HCT116 (cell line): ENCODE measurements around the gene SORBS1. TPM values are rescaled to one million over a fixed set of nuclear protein-coding genes. Genes with fewer than 3 reads are reported as not detected.

Source experiments
- ATAC-seq: fragments of 200-7000 bp; cut with Tn5 transposase; 2 replicates; pipeline ENCODE4 v1.9.1; 2020; ENCODE audit warnings: mild to moderate bottlenecking, moderate library complexity
- BruUV-seq: library from RNA; stranded (reverse); fragments of 400-500 nt; replicated peaks from 2 replicates; lab custom pipeline; 2021; lab: Mats Ljungman, UMichigan
- CTCF ChIA-PET: fragments of 300-600 bp; sonication (Branson Sonifier 250); formaldehyde crosslinking; loops from one replicate; lab custom pipeline; 2021; ENCODE audit warnings: antibody characterized with exemption; lab: Charles Lee
- POLR2A ChIA-PET: fragments of 300-600, 350-600 bp; sonication (Branson Sonifier 250); formaldehyde crosslinking; loops from one replicate; lab custom pipeline; 2021; ENCODE audit warnings: antibody characterized with exemption; lab: Charles Lee
- RAD21 ChIA-PET, 2 experiments: fragments of 300-600 bp; sonication (Branson Sonifier 250); formaldehyde crosslinking; loops; one replicate each; lab custom pipeline; 2023; ENCODE audit warnings: low total read pairs in 2 of 2; ENCODE audit not compliant: uncharacterized antibody in 2 of 2, unreplicated experiment in 2 of 2, low non-redundant PET in 1 of 2; lab: Charles Lee
- DNase-seq: peaks from one replicate; pipeline ENCODE4 v3.0.0-alpha.2; 2010; ENCODE audit warnings: low read depth, low spot score
- H2AFZ ChIP-seq: fragments of 200-600 bp; shearing (Covaris generic), sonication (generic); 2 replicates; pipeline ENCODE4 v1.6.1; 2017; ENCODE audit warnings: low read depth, mixed run types, mixed read lengths, antibody characterized with exemption, low read length; ENCODE audit not compliant: poor library complexity, severe bottlenecking
- H3K27ac ChIP-seq: 2 replicates; pipeline ENCODE4 v1.5.1; 2012; ENCODE audit warnings: low read depth, low read length
- H3K27me3 ChIP-seq: fragments of 200-600 bp; sonication (generic); 2 replicates; pipeline ENCODE4 v1.6.1; 2016; ENCODE audit warnings: mixed run types, low read length, mixed read lengths; ENCODE audit not compliant: insufficient read depth
- H3K36me3 ChIP-seq, 2 experiments: fragments of 200-500 bp in 1 of 2; fragments of 200-600 bp in 1 of 2; sonication (Bioruptor generic) in 1 of 2; sonication (generic) in 1 of 2; 2 replicates each; pipeline versions ENCODE4 v1.5.1 to v1.6.1; 2014 to 2016; ENCODE audit warnings: low read length in 2 of 2, inconsistent platforms in 1 of 2, mixed read lengths in 1 of 2, mixed run types in 1 of 2; ENCODE audit not compliant: insufficient read depth in 2 of 2, control insufficient read depth in 1 of 2
- H3K4me1 ChIP-seq, 2 experiments: fragments of 200-600 bp in 1 of 2; sonication (generic) in 1 of 2; 2 replicates each; pipeline versions ENCODE4 v1.5.1 to v1.6.1; 2012 to 2017; ENCODE audit warnings: low read length in 2 of 2, inconsistent platforms in 1 of 2, mild to moderate bottlenecking in 1 of 2, mixed read lengths in 1 of 2, mixed run types in 1 of 2, moderate library complexity in 1 of 2; ENCODE audit not compliant: insufficient read depth in 2 of 2, control insufficient read depth in 1 of 2
- H3K4me2 ChIP-seq: fragments of 200-600 bp; sonication (generic); 2 replicates; pipeline ENCODE4 v1.6.1; 2017; ENCODE audit warnings: mixed run types, low read length, mixed read lengths
- H3K4me3 ChIP-seq, 2 experiments: fragments of 200-600 bp in 1 of 2; sonication (generic) in 1 of 2; replicated peaks in 1 of 2; 2 replicates each; pipeline ENCODE4 v1.5.1; 2011 to 2016; ENCODE audit warnings: low read length in 2 of 2, control low read depth in 1 of 2, low read depth in 1 of 2, mild to moderate bottlenecking in 1 of 2, mixed read lengths in 1 of 2, mixed run types in 1 of 2
- H3K79me2 ChIP-seq: fragments of 200-600 bp; sonication (generic); 2 replicates; pipeline ENCODE4 v1.6.1; 2017; ENCODE audit warnings: mild to moderate bottlenecking, mixed run types, low read length, moderate library complexity, mixed read lengths; ENCODE audit not compliant: insufficient read depth
- H3K9ac ChIP-seq: fragments of 200-600 bp; sonication (generic); 2 replicates; pipeline ENCODE4 v1.6.1; 2016; ENCODE audit warnings: low read length, mixed read lengths
- H3K9me2 ChIP-seq: fragments of 200-600 bp; sonication (generic), shearing (Covaris generic); 2 replicates; pipeline ENCODE4 v1.6.1; 2017; ENCODE audit warnings: mixed run types, mild to moderate bottlenecking, moderate library complexity; ENCODE audit not compliant: insufficient read depth
- H3K9me3 ChIP-seq, 2 experiments: fragments of 200-500 bp in 1 of 2; fragments of 200-600 bp in 1 of 2; sonication (Bioruptor generic) in 1 of 2; sonication (generic) in 1 of 2; 2 replicates each; pipeline ENCODE4 v1.6.1; 2014 to 2017; ENCODE audit warnings: low read length in 2 of 2, mixed read lengths in 2 of 2, inconsistent platforms in 1 of 2, low read depth in 1 of 2, mild to moderate bottlenecking in 1 of 2, mixed run types in 1 of 2, moderate library complexity in 1 of 2; ENCODE audit not compliant: control insufficient read depth in 1 of 2, insufficient read depth in 1 of 2
- H4K20me1 ChIP-seq: fragments of 200-600 bp; sonication (generic), shearing (Covaris generic); 2 replicates; pipeline ENCODE4 v1.6.1; 2017; ENCODE audit warnings: mixed run types, mild to moderate bottlenecking, moderate library complexity; ENCODE audit not compliant: insufficient read depth
- CEBPB ChIP-seq: IDR thresholded peaks from 2 replicates; pipeline ENCODE4 v1.6.1; 2012; ENCODE audit warnings: low read depth
- EGR1 ChIP-seq: IDR thresholded peaks from 2 replicates; pipeline ENCODE4 v1.6.1; 2012; ENCODE audit warnings: low read depth
- ELF1 ChIP-seq: IDR thresholded peaks from 2 replicates; pipeline ENCODE4 v1.6.1; 2012; ENCODE audit warnings: low read depth, borderline replicate concordance
- EZH2 ChIP-seq: fragments of 200-600 bp; sonication (generic); IDR thresholded peaks from 2 replicates; pipeline ENCODE4 v1.6.1; 2017; ENCODE audit warnings: antibody characterized with exemption, mixed run types
- FOSL1 ChIP-seq: IDR thresholded peaks from 2 replicates; pipeline ENCODE4 v1.6.1; 2012; ENCODE audit warnings: low read depth
- SP1 ChIP-seq: IDR thresholded peaks from 2 replicates; pipeline ENCODE4 v1.6.1; 2012; ENCODE audit warnings: low read depth
- SRF ChIP-seq: IDR thresholded peaks from 2 replicates; pipeline ENCODE4 v1.6.1; 2012; ENCODE audit warnings: low read depth
- ZFX ChIP-seq: fragments of 450-650 bp; IDR thresholded peaks from 2 replicates; pipeline ENCODE4 v1.6.1; 2017
- intact Hi-C: fragments of 100-400 bp; cut with micrococcal nuclease; formaldehyde crosslinking; loops from 2 replicates; pipeline ENCODE4 v1.10.0; 2022
- total RNA-seq: library from RNA; stranded (reverse); gene quantifications from one replicate; pipeline ENCODE4 v1.2.1, GENCODE V29; 2021; ENCODE audit not compliant: unreplicated experiment
- TF ChIP-seq, protein P1 (sequence below): IDR thresholded peaks from 2 replicates; pipeline ENCODE4 v1.6.1; 2012; ENCODE audit warnings: low read depth

The SORBS1 gene
- total RNA-seq, 1 experiment from 2014 or later = 3.4 TPM

DNA sequence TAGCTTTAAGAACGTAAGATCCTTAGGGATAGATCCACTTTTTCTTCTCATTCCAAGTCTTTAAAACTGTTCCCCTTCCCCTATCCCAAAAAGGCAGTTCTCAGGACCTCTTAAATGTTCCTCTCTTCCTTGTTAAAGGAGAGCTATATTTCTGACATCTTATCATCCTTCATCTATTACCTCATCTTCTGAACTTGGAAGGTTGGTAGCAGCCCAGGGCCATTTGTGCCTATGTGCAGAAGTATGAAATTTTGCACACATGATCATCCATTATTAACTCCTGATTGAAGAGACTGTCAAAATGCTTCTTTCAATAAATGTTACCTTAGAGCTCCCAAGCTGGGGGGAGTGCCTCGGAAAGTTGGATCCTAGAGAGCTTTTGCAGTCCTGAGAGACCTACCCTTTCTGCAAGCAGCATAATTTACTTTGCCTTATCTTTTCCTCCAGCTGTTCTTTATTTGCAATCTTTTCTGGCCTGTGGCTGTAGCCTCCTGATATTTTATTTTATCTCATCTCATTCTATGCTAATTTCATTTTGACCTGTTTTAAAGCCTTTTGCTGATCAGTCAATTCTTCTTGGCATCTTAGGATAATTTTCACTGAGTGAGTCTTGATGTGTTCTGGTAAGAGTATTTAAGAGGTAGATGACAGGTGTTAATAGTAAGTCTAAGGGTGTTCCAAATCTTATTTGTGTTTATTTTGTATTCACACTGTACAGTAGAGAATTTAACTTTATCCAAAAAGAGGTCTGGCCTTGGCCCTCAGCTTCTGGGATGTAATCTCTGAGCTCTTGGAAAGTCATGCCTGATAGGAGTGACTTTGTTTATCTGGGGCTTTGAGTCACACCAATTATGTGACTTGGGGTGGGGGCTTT, 135.3 kb downstream of the SORBS1 start:
- no peaks in the 10 kb centered on the region for H3K9me2 ChIP-seq
- intact Hi-C loops = no loop called here
- TF ChIP-seq ELF1 = no peak
- no peak for TF ChIP-seq EGR1
- TF ChIP-seq CEBPB = no peak
- no peak for TF ChIP-seq EZH2
- no peak for TF ChIP-seq SP1
- no peak for TF ChIP-seq FOSL1
- TF ChIP-seq, protein P1, sequence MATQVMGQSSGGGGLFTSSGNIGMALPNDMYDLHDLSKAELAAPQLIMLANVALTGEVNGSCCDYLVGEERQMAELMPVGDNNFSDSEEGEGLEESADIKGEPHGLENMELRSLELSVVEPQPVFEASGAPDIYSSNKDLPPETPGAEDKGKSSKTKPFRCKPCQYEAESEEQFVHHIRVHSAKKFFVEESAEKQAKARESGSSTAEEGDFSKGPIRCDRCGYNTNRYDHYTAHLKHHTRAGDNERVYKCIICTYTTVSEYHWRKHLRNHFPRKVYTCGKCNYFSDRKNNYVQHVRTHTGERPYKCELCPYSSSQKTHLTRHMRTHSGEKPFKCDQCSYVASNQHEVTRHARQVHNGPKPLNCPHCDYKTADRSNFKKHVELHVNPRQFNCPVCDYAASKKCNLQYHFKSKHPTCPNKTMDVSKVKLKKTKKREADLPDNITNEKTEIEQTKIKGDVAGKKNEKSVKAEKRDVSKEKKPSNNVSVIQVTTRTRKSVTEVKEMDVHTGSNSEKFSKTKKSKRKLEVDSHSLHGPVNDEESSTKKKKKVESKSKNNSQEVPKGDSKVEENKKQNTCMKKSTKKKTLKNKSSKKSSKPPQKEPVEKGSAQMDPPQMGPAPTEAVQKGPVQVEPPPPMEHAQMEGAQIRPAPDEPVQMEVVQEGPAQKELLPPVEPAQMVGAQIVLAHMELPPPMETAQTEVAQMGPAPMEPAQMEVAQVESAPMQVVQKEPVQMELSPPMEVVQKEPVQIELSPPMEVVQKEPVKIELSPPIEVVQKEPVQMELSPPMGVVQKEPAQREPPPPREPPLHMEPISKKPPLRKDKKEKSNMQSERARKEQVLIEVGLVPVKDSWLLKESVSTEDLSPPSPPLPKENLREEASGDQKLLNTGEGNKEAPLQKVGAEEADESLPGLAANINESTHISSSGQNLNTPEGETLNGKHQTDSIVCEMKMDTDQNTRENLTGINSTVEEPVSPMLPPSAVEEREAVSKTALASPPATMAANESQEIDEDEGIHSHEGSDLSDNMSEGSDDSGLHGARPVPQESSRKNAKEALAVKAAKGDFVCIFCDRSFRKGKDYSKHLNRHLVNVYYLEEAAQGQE = no peak
- TF ChIP-seq SRF = no peak
- TF ChIP-seq ZFX = no peak
- TF ChIP-seq, all 23 proteins: peak for 0
- H3K9me3 ChIP-seq = no peaks in the 10 kb centered on the region
- H2AFZ ChIP-seq = no peak overlapping the region
- no peak overlapping the region for H3K4me2 ChIP-seq
- RAD21 ChIA-PET = no interaction called here
- H3K9ac ChIP-seq = no peak overlapping the region
- no TSS peak for BruUV-seq
- no peaks in the 10 kb centered on the region for H3K27me3 ChIP-seq
- POLR2A ChIA-PET = no interaction called here
- ATAC-seq (no peak), DNase-seq (no peak)
- H3K27ac ChIP-seq = no peak overlapping the region
- H3K36me3 ChIP-seq = no peaks in the 10 kb centered on the region
- no peaks in the 10 kb centered on the region for H3K79me2 ChIP-seq
- no peaks in the 10 kb centered on the region for H4K20me1 ChIP-seq
- peaks cover 0 to 5% of the 10 kb centered on the region in 2 experiments; a peak in 1 of 4 replicates for H3K4me1 ChIP-seq
- H3K4me3 ChIP-seq = no peak overlapping the region
- CTCF ChIA-PET = interaction anchor here (0.6 kb wide), 1 partner anchor 20 kb away, joined by 4 read pairs; no protein-coding TSS in a partner anchor
